ENCODE results near the gene QPCT. TPM values are rescaled to one million over a fixed set of nuclear protein-coding genes. Genes with fewer than 3 reads are reported as not detected.
"Not testable (repeated sequence)": the region's sequence is repeated elsewhere in the genome, so short reads cannot be mapped to it uniquely, and the experiment has no call there.

The QPCT gene
- total RNA-seq: 5.6 TPM
- long read RNA-seq, transcript QPCT-201 (7 exons, 1,739 nt): major isoform, 26 of 28 reads
- long read RNA-seq, partial matches to known transcripts: 0 of 28 reads
- long read RNA-seq, other reads (novel, unspliced or antisense): 1 of 28 reads

- DNase-seq (ENCODE audit: low spot score): no peak
Observed at GRCh38 chr2:37344453-37345361, at the start of gene QPCT. QPCT (plus strand) TSS chr2:37344630; CDS start chr2:37344732, 102 bp downstream.

GRCh38 chr2:37294858-37295257, 49.6 kb upstream of the QPCT start:
- DNase-seq (ENCODE audit: low spot score): not testable (repeated sequence)

- DNase-seq (ENCODE audit: low spot score): no peak
Observed at GRCh38 chr2:37295469-37296073, 48.9 kb upstream of the QPCT start.

- no peak for DNase-seq (ENCODE audit: low spot score)
Observed at GRCh38 chr2:37297632-37298031, 46.8 kb upstream of the QPCT start.

- DNase-seq (ENCODE audit: low spot score): no peak
Observed at GRCh38 chr2:37300146-37300545, 44.3 kb upstream of the QPCT start.

- no peak for DNase-seq (ENCODE audit: low spot score)
Observed at GRCh38 chr2:37300578-37300977, 43.9 kb upstream of the QPCT start.

GRCh38 chr2:37301408-37301807, 43.0 kb upstream of the QPCT start:
- no peak for DNase-seq (ENCODE audit: low spot score)

- DNase-seq (ENCODE audit: low spot score): no peak
Observed at GRCh38 chr2:37302701-37303252, 41.7 kb upstream of the QPCT start.

GRCh38 chr2:37306024-37306423, 38.4 kb upstream of the QPCT start:
- no peak for DNase-seq (ENCODE audit: low spot score)

- no peak for DNase-seq (ENCODE audit: low spot score)
Observed at GRCh38 chr2:37307500-37307899, 36.9 kb upstream of the QPCT start.

- no peak for DNase-seq (ENCODE audit: low spot score)
Observed at GRCh38 chr2:37315364-37315763, 29.1 kb upstream of the QPCT start.

- no peak for DNase-seq (ENCODE audit: low spot score)
Observed at GRCh38 chr2:37316181-37316580, 28.2 kb upstream of the QPCT start.

- no peak for DNase-seq (ENCODE audit: low spot score)
Observed at GRCh38 chr2:37317746-37318145, 26.7 kb upstream of the QPCT start.

GRCh38 chr2:37318401-37318800, 26.0 kb upstream of the QPCT start:
- DNase-seq (ENCODE audit: low spot score): no peak

GRCh38 chr2:37319754-37320609, 24.4 kb upstream of the QPCT start:
- no peak for DNase-seq (ENCODE audit: low spot score)

GRCh38 chr2:37321029-37321682, 23.3 kb upstream of the QPCT start:
- DNase-seq (ENCODE audit: low spot score): no peak

GRCh38 chr2:37322368-37322767, 22.1 kb upstream of the QPCT start:
- no peak for DNase-seq (ENCODE audit: low spot score)

GRCh38 chr2:37323176-37323780, 21.2 kb upstream of the QPCT start:
- DNase-seq (ENCODE audit: low spot score): no peak

- no peak for DNase-seq (ENCODE audit: low spot score)
Observed at GRCh38 chr2:37323781-37324535, 20.5 kb upstream of the QPCT start.

GRCh38 chr2:37324536-37324785, 20.0 kb upstream of the QPCT start:
- no peak for DNase-seq (ENCODE audit: low spot score)
